Measurements from ENCODE around the gene CDK6. TPM values are rescaled to one million over a fixed set of nuclear protein-coding genes. Genes with fewer than 3 reads are reported as not detected.

CDK6 gene
- total RNA-seq, 4 donors from 2014 or later = 12.9 to 32.7 (median 21.6) TPM

- peaks cover 0 to 5% of the 10 kb centered on the region in 2 donors for H3K9me3 ChIP-seq
- no peak overlapping the region for H3K4me3 ChIP-seq
- no peak for DNase-seq
- intact Hi-C loops (cut with DNase I; ENCODE audit: low total_unique reads) = no loop called here
- TF ChIP-seq POLR2A (IDR thresholded peaks at IDR 0.05) (no peak), EP300 (IDR thresholded peaks at IDR 0.05; ENCODE audit: low read depth) (no peak), POLR2AphosphoS5 (IDR thresholded peaks at IDR 0.05) (no peak)
- TF ChIP-seq, protein P1, sequence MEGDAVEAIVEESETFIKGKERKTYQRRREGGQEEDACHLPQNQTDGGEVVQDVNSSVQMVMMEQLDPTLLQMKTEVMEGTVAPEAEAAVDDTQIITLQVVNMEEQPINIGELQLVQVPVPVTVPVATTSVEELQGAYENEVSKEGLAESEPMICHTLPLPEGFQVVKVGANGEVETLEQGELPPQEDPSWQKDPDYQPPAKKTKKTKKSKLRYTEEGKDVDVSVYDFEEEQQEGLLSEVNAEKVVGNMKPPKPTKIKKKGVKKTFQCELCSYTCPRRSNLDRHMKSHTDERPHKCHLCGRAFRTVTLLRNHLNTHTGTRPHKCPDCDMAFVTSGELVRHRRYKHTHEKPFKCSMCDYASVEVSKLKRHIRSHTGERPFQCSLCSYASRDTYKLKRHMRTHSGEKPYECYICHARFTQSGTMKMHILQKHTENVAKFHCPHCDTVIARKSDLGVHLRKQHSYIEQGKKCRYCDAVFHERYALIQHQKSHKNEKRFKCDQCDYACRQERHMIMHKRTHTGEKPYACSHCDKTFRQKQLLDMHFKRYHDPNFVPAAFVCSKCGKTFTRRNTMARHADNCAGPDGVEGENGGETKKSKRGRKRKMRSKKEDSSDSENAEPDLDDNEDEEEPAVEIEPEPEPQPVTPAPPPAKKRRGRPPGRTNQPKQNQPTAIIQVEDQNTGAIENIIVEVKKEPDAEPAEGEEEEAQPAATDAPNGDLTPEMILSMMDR (IDR thresholded peaks at IDR 0.05) = no peak
- H3K27me3 ChIP-seq = no peaks in the 10 kb centered on the region
- H3K36me3 ChIP-seq = peaks cover 0 to 8% (median 0%) of the 10 kb centered on the region in 4 donors
- peaks cover 0 to 18% (median 3%) of the 10 kb centered on the region in 4 donors for H3K4me1 ChIP-seq
- H3K27ac ChIP-seq = no peak overlapping the region
- in situ Hi-C loops (cut with MboI; ENCODE audit: low pct_ligation_motif_present in 1 of 4, low pct_unique_long_range_greater_than_20kb in 1 of 4, low sequenced_read_pairs in 3 of 4) = no loop called here
These were observed 21.0 kb downstream of the CDK6 start for GRCh38 chr7:92815412-92815811.

DNA sequence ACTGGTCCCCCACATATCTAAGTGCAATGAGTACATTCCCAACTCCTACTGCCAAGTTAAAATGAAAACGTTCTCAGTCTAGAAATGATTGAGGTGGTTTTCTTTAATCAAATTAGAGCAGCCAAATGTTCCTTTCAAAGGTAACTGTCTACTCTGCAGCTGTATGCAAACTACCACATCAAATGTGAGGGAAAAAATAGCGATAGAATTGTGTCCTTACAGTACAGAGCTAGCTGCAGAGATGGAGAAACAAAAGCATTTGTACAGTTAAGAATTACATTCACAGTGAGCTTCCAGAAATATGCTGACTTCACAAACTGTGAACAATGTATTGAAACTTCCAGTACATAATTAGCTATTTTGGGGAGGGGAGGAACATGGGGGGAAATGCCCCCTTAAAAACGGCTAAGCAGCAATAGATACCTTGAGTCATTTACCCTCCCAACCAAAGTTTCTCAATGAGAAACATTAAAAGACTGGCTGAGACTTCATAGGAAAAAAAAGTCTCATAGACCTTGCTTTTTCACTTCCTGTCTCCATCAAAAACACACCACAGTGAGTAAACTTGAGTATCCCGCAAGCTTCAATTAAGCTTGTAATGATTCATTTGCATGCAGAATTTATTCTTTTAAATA lies 22.9 kb downstream of the CDK6 start:
- in situ Hi-C loops (cut with MboI; ENCODE audit: low pct_ligation_motif_present in 1 of 4, low pct_unique_long_range_greater_than_20kb in 1 of 4, low sequenced_read_pairs in 3 of 4) (no loop called here), intact Hi-C loops (cut with DNase I; ENCODE audit: low total_unique reads) (no loop called here)
- Histone ChIP-seq H3K36me3 (peaks cover 0 to 8% (median 0%) of the 10 kb centered on the region in 4 donors), H3K4me3 (no peak overlapping the region), H3K27ac (peak overlapping the region in 1 of 4 donors; percentile 27), H3K9me3 (peaks cover 0 to 5% of the 10 kb centered on the region in 2 donors), H3K4me1 (peaks cover 5 to 35% (median 15%) of the 10 kb centered on the region in 4 donors), H3K27me3 (no peaks in the 10 kb centered on the region)
- 25 to 29% methylated on average over 4 of the region's 4 CpGs for WGBS, 2 donors (ENCODE audit: low coverage in 1 of 2)
- TF ChIP-seq POLR2A (IDR thresholded peaks at IDR 0.05) (no peak), POLR2AphosphoS5 (IDR thresholded peaks at IDR 0.05) (no peak), EP300 (IDR thresholded peaks at IDR 0.05; ENCODE audit: low read depth) (no peak)
- TF ChIP-seq, protein P1 (IDR thresholded peaks at IDR 0.05) = no peak
- DNase-seq = no peak

DNA sequence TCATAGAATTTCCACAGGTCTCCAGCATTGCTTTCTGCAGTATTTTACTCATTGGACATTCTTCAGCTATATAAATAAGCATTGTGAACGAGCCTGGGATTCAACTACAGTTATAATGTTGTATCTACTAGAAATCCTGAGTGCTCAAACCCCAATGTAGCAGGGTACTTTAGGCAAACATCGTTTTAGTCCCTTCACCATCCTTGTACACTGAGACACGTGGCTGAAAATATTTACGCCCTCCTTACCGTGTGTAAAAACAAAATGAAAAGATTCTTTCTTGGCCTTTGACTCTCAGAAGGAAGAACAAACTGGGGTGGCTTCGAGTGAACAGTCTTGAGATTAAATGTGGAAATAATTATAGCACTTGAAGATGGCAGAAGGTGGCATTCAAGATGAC lies 25.2 kb downstream of the CDK6 start:
- 81 to 83% methylated on average over 6 of the region's 6 CpGs for WGBS, 2 donors (ENCODE audit: low coverage in 1 of 2)
- no peak for DNase-seq
- H3K4me3 ChIP-seq = no peak overlapping the region
- TF ChIP-seq POLR2AphosphoS5 (IDR thresholded peaks at IDR 0.05) (no peak), POLR2A (IDR thresholded peaks at IDR 0.05) (no peak), EP300 (IDR thresholded peaks at IDR 0.05; ENCODE audit: low read depth) (no peak)
- TF ChIP-seq, protein P1 (IDR thresholded peaks at IDR 0.05) = no peak
- in situ Hi-C loops (cut with MboI; ENCODE audit: low pct_ligation_motif_present in 1 of 4, low pct_unique_long_range_greater_than_20kb in 1 of 4, low sequenced_read_pairs in 3 of 4) (no loop called here), intact Hi-C loops (cut with DNase I; ENCODE audit: low total_unique reads) (no loop called here)
- peaks cover 0 to 5% of the 10 kb centered on the region in 2 donors for H3K9me3 ChIP-seq
- peaks cover 5 to 50% (median 17%) of the 10 kb centered on the region in 4 donors for H3K4me1 ChIP-seq
- H3K27ac ChIP-seq = no peak overlapping the region
- peaks cover 0 to 6% (median 0%) of the 10 kb centered on the region in 4 donors for H3K36me3 ChIP-seq
- H3K27me3 ChIP-seq = no peaks in the 10 kb centered on the region

DNA sequence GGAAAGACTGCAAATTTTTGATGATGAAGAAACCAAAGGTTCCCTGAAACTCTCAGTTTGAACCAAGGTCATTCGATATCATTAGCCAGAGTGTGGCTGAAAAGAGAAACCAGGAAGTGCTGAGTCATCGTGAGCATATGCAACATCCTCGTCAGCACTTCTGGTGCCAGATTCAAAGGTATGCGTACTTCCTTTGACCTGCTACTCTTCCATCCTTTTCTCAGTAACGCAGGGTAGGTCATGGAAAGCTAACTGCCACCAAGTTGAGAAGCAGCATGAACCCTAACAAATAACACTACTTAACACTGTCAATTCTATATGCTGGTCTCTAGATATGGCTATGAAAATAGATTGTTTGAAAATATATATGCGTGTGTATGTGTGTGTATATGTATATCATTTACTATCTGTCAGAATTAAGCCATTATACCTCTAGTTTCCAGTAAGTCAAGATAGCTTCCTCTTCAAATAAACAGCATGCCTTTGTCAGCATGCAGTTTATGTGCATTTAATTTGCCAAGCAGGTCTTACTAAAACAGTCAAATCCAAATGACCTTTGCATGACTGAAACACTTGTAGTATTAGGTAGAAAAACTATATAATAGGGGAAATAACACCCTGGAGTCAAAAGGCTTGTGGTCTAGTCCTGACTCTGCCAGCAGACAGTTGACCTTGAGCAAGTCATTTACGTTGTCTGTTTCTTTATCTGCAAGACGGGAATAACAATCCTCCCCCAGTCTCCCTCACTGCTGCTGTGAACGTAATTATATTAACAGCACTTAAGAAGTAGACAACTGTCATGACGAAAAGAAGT lies 26.4 kb downstream of the CDK6 start:
- in situ Hi-C loops (cut with MboI; ENCODE audit: low pct_ligation_motif_present in 1 of 4, low pct_unique_long_range_greater_than_20kb in 1 of 4, low sequenced_read_pairs in 3 of 4) = no loop called here
- peak; percentile 63 to 75 (median 71) for TF ChIP-seq POLR2AphosphoS5 (IDR thresholded peaks at IDR 0.05)
- TF ChIP-seq, protein P1 (IDR thresholded peaks at IDR 0.05) = no peak
- WGBS, 2 donors (ENCODE audit: low coverage in 1 of 2) = 26 to 29% methylated on average over 10 of the region's 10 CpGs
- DNase-seq = peak; percentile 81
- Histone ChIP-seq H3K9me3 (no peaks in the 10 kb centered on the region), H3K4me3 (no peak overlapping the region), H3K36me3 (no peaks in the 10 kb centered on the region), H3K27ac (peak overlapping the region; percentile 42 to 78 (median 72)), H3K4me1 (peaks cover 5 to 50% (median 17%) of the 10 kb centered on the region in 4 donors), H3K27me3 (no peaks in the 10 kb centered on the region)
- intact Hi-C loops (cut with DNase I; ENCODE audit: low total_unique reads) = no loop called here

Measured in transverse colon (tissue), 4 donors.